ENCODE measurements around the gene MAD1L1. TPM values are rescaled to one million over a fixed set of nuclear protein-coding genes. Genes with fewer than 3 reads are reported as not detected.

Gene MAD1L1
- total RNA-seq, 4 donors from 2014 or later, result 8.0 to 52.7 (median 26.7) TPM

DNA sequence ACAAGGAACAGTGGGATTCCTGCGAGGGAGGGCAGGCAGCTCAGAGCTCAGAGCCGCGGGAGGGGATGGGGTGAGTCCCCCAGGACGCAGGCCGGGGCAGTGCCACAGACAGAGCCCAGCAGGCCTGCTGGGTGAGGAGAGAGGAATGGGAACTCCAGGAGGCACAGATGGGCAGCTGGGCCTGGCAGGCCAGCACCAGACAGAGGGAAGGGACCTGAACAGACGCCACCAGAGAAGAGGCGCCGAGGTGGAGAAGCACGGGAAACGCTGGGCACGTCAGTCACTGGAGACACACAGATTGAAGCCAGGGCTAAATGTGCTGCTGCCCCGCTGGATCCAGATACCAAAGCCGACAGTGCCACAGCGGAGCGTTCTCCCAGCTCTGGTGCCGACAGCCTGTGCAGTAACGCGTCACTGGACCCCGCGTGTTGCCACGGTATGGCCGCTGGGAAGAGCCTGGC is 225.8 kb downstream of the MAD1L1 start:
- WGBS, 2 donors (ENCODE audit: low coverage in 1 of 2), result 95% methylated on average over 22 of the region's 22 CpGs; no CpG with 5 or more reads in 1 of the 2 donors
- Histone ChIP-seq H3K4me3 (no peak overlapping the region), H3K4me1 (no peaks in the 10 kb centered on the region), H3K36me3 (no peaks in the 10 kb centered on the region), H3K27me3 (no peaks in the 10 kb centered on the region), H3K9me3 (no peaks in the 10 kb centered on the region), H3K27ac (no peak overlapping the region)
- peak; percentile 6 for DNase-seq
- intact Hi-C loops (cut with DNase I; ENCODE audit: low total_unique reads) (no loop called here), in situ Hi-C loops (cut with MboI; ENCODE audit: low pct_ligation_motif_present in 1 of 4, low pct_unique_long_range_greater_than_20kb in 1 of 4, low sequenced_read_pairs in 3 of 4) (no loop called here)
- TF ChIP-seq, protein P1, sequence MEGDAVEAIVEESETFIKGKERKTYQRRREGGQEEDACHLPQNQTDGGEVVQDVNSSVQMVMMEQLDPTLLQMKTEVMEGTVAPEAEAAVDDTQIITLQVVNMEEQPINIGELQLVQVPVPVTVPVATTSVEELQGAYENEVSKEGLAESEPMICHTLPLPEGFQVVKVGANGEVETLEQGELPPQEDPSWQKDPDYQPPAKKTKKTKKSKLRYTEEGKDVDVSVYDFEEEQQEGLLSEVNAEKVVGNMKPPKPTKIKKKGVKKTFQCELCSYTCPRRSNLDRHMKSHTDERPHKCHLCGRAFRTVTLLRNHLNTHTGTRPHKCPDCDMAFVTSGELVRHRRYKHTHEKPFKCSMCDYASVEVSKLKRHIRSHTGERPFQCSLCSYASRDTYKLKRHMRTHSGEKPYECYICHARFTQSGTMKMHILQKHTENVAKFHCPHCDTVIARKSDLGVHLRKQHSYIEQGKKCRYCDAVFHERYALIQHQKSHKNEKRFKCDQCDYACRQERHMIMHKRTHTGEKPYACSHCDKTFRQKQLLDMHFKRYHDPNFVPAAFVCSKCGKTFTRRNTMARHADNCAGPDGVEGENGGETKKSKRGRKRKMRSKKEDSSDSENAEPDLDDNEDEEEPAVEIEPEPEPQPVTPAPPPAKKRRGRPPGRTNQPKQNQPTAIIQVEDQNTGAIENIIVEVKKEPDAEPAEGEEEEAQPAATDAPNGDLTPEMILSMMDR (IDR thresholded peaks at IDR 0.05), result no peak
- TF ChIP-seq EP300 (IDR thresholded peaks at IDR 0.05; ENCODE audit: low read depth), result no peak
- no peak for TF ChIP-seq POLR2A (IDR thresholded peaks at IDR 0.05)
- TF ChIP-seq POLR2AphosphoS5 (IDR thresholded peaks at IDR 0.05), result no peak

- DNase-seq, result no peak
- no peaks in the 10 kb centered on the region for H3K4me1 ChIP-seq
- H3K4me3 ChIP-seq, result no peak overlapping the region
- no peak overlapping the region for H3K27ac ChIP-seq
- H3K9me3 ChIP-seq, result no peaks in the 10 kb centered on the region
- no peaks in the 10 kb centered on the region for H3K36me3 ChIP-seq
- no peaks in the 10 kb centered on the region for H3K27me3 ChIP-seq
- intact Hi-C loops (cut with DNase I; ENCODE audit: low total_unique reads), result no loop called here
- no peak for TF ChIP-seq EP300 (IDR thresholded peaks at IDR 0.05; ENCODE audit: low read depth)
- TF ChIP-seq POLR2AphosphoS5 (IDR thresholded peaks at IDR 0.05), result no peak
- TF ChIP-seq, protein P1 (IDR thresholded peaks at IDR 0.05), result no peak
- no peak for TF ChIP-seq POLR2A (IDR thresholded peaks at IDR 0.05)
- 84 to 91% methylated on average over 5 to 20 of the region's 20 CpGs for whole genome bisulfite sequencing, 2 donors (ENCODE audit: low coverage in 1 of 2)
- in situ Hi-C loops (cut with MboI; ENCODE audit: low pct_ligation_motif_present in 1 of 4, low pct_unique_long_range_greater_than_20kb in 1 of 4, low sequenced_read_pairs in 3 of 4), result no loop called here
These were observed 226.4 kb downstream of the MAD1L1 start for GRCh38 chr7:2006231-2006771.

GRCh38 chr7:2005786-2006185 is 227.0 kb downstream of the MAD1L1 start:
- H3K36me3 ChIP-seq, result no peaks in the 10 kb centered on the region
- WGBS, 2 donors (ENCODE audit: low coverage in 1 of 2), result 90% methylated on average over 10 of the region's 10 CpGs; no CpG with 5 or more reads in 1 of the 2 donors
- TF ChIP-seq, protein P1 (IDR thresholded peaks at IDR 0.05), result no peak
- TF ChIP-seq POLR2A (IDR thresholded peaks at IDR 0.05) (no peak), EP300 (IDR thresholded peaks at IDR 0.05; ENCODE audit: low read depth) (no peak), POLR2AphosphoS5 (IDR thresholded peaks at IDR 0.05) (no peak)
- in situ Hi-C loops (cut with MboI; ENCODE audit: low pct_ligation_motif_present in 1 of 4, low pct_unique_long_range_greater_than_20kb in 1 of 4, low sequenced_read_pairs in 3 of 4), result no loop called here
- peak; percentile 6 for DNase-seq
- intact Hi-C loops (cut with DNase I; ENCODE audit: low total_unique reads), result no loop called here
- H3K9me3 ChIP-seq, result no peaks in the 10 kb centered on the region
- no peak overlapping the region for H3K4me3 ChIP-seq
- no peaks in the 10 kb centered on the region for H3K4me1 ChIP-seq
- no peak overlapping the region for H3K27ac ChIP-seq
- H3K27me3 ChIP-seq, result no peaks in the 10 kb centered on the region

DNA sequence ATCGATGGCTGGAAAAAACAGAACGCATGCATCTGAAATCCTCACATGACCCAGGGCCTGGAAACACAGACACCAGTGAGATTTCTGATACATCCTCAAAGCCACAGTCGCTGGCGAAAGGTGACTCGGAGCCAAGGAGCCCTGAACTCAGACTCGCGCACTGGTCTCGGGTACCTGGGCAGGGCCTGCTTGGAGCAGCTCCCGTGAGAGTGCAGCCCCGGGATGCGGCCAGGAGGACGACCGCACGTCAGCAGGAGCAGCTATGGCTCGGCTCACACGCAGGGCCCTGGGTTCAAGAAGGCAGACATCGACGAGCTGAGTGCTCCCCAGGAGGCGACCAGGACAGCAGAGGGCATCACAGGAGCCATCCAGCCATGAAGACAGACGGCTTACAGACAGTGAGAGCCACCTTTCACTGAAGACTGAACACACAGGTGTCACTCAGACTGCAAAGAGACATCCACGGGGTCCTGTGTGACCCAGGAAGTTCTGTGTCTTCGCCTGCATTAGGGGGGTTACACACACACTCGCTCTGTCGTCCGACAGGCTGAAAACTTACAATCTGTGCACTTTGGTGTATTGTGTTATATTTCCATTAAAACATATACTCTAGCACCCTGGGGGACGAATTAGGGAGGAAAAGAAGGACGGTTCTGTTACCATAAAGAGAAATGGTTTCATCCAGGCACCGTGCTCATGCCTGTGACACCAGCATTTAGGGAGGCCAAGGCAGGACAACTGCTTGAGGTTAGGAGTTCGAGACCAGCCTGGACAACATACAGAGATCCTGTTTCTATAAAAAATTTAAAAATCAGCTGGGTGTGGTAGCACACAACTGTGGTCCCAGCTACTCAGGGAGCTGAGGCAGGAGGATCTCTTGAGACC is 227.7 kb downstream of the MAD1L1 start:
- in situ Hi-C loops (cut with MboI; ENCODE audit: low pct_ligation_motif_present in 1 of 4, low pct_unique_long_range_greater_than_20kb in 1 of 4, low sequenced_read_pairs in 3 of 4), result no loop called here
- H3K4me1 ChIP-seq, result no peaks in the 10 kb centered on the region
- no peaks in the 10 kb centered on the region for H3K36me3 ChIP-seq
- intact Hi-C loops (cut with DNase I; ENCODE audit: low total_unique reads), result no loop called here
- no peak overlapping the region for H3K4me3 ChIP-seq
- TF ChIP-seq POLR2AphosphoS5 (IDR thresholded peaks at IDR 0.05) (no peak), POLR2A (IDR thresholded peaks at IDR 0.05) (no peak), EP300 (IDR thresholded peaks at IDR 0.05; ENCODE audit: low read depth) (no peak)
- TF ChIP-seq, protein P1 (IDR thresholded peaks at IDR 0.05), result no peak
- DNase-seq, result peak; percentile 3
- no peaks in the 10 kb centered on the region for H3K27me3 ChIP-seq
- H3K9me3 ChIP-seq, result no peaks in the 10 kb centered on the region
- no peak overlapping the region for H3K27ac ChIP-seq
- WGBS, 2 donors (ENCODE audit: low coverage in 1 of 2), result 90% methylated on average over 6 to 26 of the region's 29 CpGs
